ENCODE results near the gene DBF4.

DNA sequence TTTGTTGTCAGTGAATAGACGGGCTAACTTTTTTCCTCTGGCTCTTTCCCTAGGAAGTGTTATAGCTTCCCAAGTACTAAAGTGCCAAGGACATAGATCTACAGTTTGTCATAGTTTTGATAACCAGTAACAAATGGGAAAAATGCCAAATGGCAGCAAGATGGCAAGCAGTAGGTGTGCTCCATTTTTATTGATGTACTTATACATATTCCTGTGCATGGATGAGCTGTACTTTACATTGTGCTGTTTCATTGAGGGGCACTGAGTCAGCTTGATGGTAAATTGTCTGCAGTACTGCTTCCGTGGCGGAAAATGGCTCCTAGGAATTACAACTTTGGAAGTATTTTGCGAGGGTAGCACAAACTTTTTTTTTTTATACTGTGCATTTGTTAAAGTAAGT is 64.8 kb downstream of the DBF4 start:
- TF ChIP-seq CTCF (conservative IDR thresholded peaks at IDR 0.05; ENCODE audit: low read length): no peak
- no peak for TF ChIP-seq EZH2phosphoT487 (IDR thresholded peaks at IDR 0.05; ENCODE audit: borderline replicate concordance)
